Adipose tissue (tissue), 3 donors: Measurements from ENCODE around the gene TOMM5. TPM values are rescaled to one million over a fixed set of nuclear protein-coding genes. Genes with fewer than 3 reads are reported as not detected.

Experiments
- H3K27ac ChIP-seq: one replicate; pipeline ENCODE4 v1.5.1; 2013; ENCODE audit warnings: low read depth, low read length
- WGBS, 3 donors: extraction: QIAGEN DNeasy Blood & Tissue Kit; methylation state at CpG; one replicate each; pipeline ENCODE4 v1.1.7; 2013; 5-methylcytosine and 5-hydroxymethylcytosine counted together
- polyA plus RNA-seq, 3 donors: library from polyadenylated mRNA; stranded (reverse); fragments of 200-250 nt; gene quantifications; one replicate each; pipeline ENCODE4 v1.2.3, GENCODE V29; 2013
- donor health status: healthy with polysubstance abuse.
- donor health status: Bipolar disorder and iron deficiency.
- donor health status: healthy.

Gene TOMM5
- polyA plus RNA-seq, 3 donors, result 62.7 to 175 (median 120) TPM

GRCh38 chr9:37542895-37543294, 49.5 kb downstream of the TOMM5 start:
- WGBS, 3 donors, result 39 to 79% (median 57%) methylated on average over 1 of the region's 1 CpG
- no peak overlapping the region for H3K27ac ChIP-seq

GRCh38 chr9:37542488-37542887, 49.9 kb downstream of the TOMM5 start:
- 92 to 98% (median 98%) methylated on average over 6 of the region's 6 CpGs for WGBS, 3 donors
- no peak overlapping the region for H3K27ac ChIP-seq

GRCh38 chr9:37541465-37541864, 50.9 kb downstream of the TOMM5 start:
- 95 to 100% (median 99%) methylated on average over 8 of the region's 8 CpGs for WGBS, 3 donors

GRCh38 chr9:37540634-37541033, 51.8 kb downstream of the TOMM5 start:
- no peak overlapping the region for H3K27ac ChIP-seq
- WGBS, 3 donors, result 27 to 75% (median 68%) methylated on average over 3 of the region's 3 CpGs

More at GRCh38 chr9:37541465-37541864, 50.9 kb downstream of the TOMM5 start:
- no peak overlapping the region for H3K27ac ChIP-seq

- no peak overlapping the region for H3K27ac ChIP-seq
Observed at GRCh38 chr9:37539634-37540033, 52.8 kb downstream of the TOMM5 start.

Other genes with a start within 250 kb of the TOMM5 start
- gene GRHPR, start 169.9 kb downstream of the TOMM5 start, polyA plus RNA-seq, result 100 to 1,000 TPM in 1 of 3 donors, 10 to 100 TPM in 2; 81.4 to 138 (median 86.8) TPM
- gene ZBTB5, start 127.1 kb downstream of the TOMM5 start, polyA plus RNA-seq, result 1 to 10 TPM; 3.3 to 3.9 (median 3.8) TPM
- gene POLR1E, start 106.6 kb downstream of the TOMM5 start, polyA plus RNA-seq, result 10 to 100 TPM; 27.7 to 30.6 (median 29.2) TPM
- 1 to 10 TPM; 2.9 to 5.0 (median 3.8) TPM for gene FBXO10, start 16.2 kb downstream of the TOMM5 start, polyA plus RNA-seq
- under 1 TPM; 0.13 to 0.22 (median 0.21) TPM for gene FRMPD1, start 58.4 kb upstream of the TOMM5 start, polyA plus RNA-seq
- gene TRMT10B, start 161.2 kb upstream of the TOMM5 start, polyA plus RNA-seq, result 1 to 10 TPM; 3.7 to 5.6 (median 4.5) TPM
- 10 to 100 TPM; 10.1 to 28.5 (median 23.7) TPM for gene EXOSC3, start 192.5 kb upstream of the TOMM5 start, polyA plus RNA-seq
- 10 to 100 TPM in 1 of 3 donors, 1 to 10 TPM in 2; 7.5 to 10.7 (median 9.6) TPM for gene DCAF10, start 208.2 kb upstream of the TOMM5 start, polyA plus RNA-seq